A549 (cell line): ENCODE results near the gene KLHL29. TPM values are rescaled to one million over a fixed set of nuclear protein-coding genes. Genes with fewer than 3 reads are reported as not detected.

Experiments
- ATAC-seq, 2 experiments: fragments of 200-7000 bp in 1 of 2; fragments of >200 bp in 1 of 2; cut with Nextera tagmentation in 1 of 2; cut with Tn5 transposase in 1 of 2; 3 replicates each; pipeline versions ENCODE4 v1.8.0 to v1.9.1; 2018 to 2020; ENCODE audit warnings: mild to moderate bottlenecking in 1 of 2, moderate library complexity in 1 of 2
- CTCF ChIA-PET: fragments of 300-600 bp; sonication (Branson Sonifier 250); formaldehyde crosslinking; extraction: SDS; loops from one replicate; lab custom pipeline; 2021; ENCODE audit warnings: antibody characterized with exemption, inconsistent platforms; lab: Yijun Ruan, JAX
- POLR2A ChIA-PET: fragments of 350-600 bp; formaldehyde crosslinking; extraction: SDS; loops from one replicate; lab custom pipeline; 2021; ENCODE audit warnings: antibody characterized with exemption, inconsistent platforms; lab: Yijun Ruan, JAX
- DNase-seq, 2 experiments: peaks; one replicate each; pipeline versions ENCODE4 v3.0.0 to v3.0.0-alpha.2; 2011 to 2016; ENCODE audit warnings: low read depth in 1 of 2, low spot score in 1 of 2
- FAIRE-seq: peaks from 2 replicates; lab custom pipeline; 2011; peaks lifted over from hg19 to GRCh38; lab: Jason Lieb, UNC
- H3K27ac ChIP-seq, 2 experiments: fragments of >200 bp; sonication (Bioruptor Twin); formaldehyde crosslinking; 3 replicates each; pipeline ENCODE4 v1.5.1; 2016 to 2017
- H3K4me1 ChIP-seq: fragments of >200 bp; sonication (Bioruptor Twin); formaldehyde crosslinking; 3 replicates; pipeline ENCODE4 v1.6.1; 2016
- H3K4me2 ChIP-seq: fragments of >200 bp; sonication (Bioruptor Twin); formaldehyde crosslinking; 3 replicates; pipeline ENCODE4 v1.6.1; 2016
- H3K4me3 ChIP-seq: fragments of >200 bp; sonication (Bioruptor Twin); formaldehyde crosslinking; 3 replicates; pipeline ENCODE4 v1.5.1; 2016
- H3K9me3 ChIP-seq: fragments of >200 bp; sonication (Bioruptor Twin); formaldehyde crosslinking; 3 replicates; pipeline ENCODE4 v1.6.1; 2016
- CBX2 ChIP-seq: fragments of 200-600 bp; sonication (generic); IDR thresholded peaks from 2 replicates; pipeline ENCODE4 v1.6.1; 2016; ENCODE audit warnings: low read depth, mild to moderate bottlenecking, borderline replicate concordance
- CBX8 ChIP-seq: fragments of 200-600 bp; sonication (generic); IDR thresholded peaks from 2 replicates; pipeline ENCODE4 v1.6.1; 2016
- CEBPB ChIP-seq, 2 experiments: fragments of >200 bp in 1 of 2; sonication (Bioruptor Twin) in 1 of 2; formaldehyde crosslinking in 1 of 2; IDR thresholded peaks; 2 replicates each; pipeline ENCODE4 v1.6.1; 2012 to 2016
- CHD4 ChIP-seq: fragments of 200-600 bp; sonication (generic); IDR thresholded peaks from 2 replicates; pipeline ENCODE4 v1.6.1; 2016; ENCODE audit warnings: antibody characterized with exemption, mild to moderate bottlenecking, borderline replicate concordance
- EHF ChIP-seq: fragments of 250-450 bp; sonication (Bioruptor Pico); IDR thresholded peaks from 2 replicates; pipeline ENCODE4 v1.5.0; 2020; ENCODE audit warnings: mild to moderate bottlenecking
- EP300 ChIP-seq, 2 experiments: fragments of >200 bp; sonication (Bioruptor Twin); formaldehyde crosslinking; IDR thresholded peaks; 2 replicates in 1 of 2; 3 replicates in 1 of 2; pipeline ENCODE4 v1.6.1; 2016 to 2017
- FOSL2 ChIP-seq, 2 experiments: fragments of 450-650 bp in 1 of 2; fragments of >200 bp in 1 of 2; sonication (Bioruptor Twin) in 1 of 2; formaldehyde crosslinking; IDR thresholded peaks; 2 replicates each; pipeline versions ENCODE4 v1.5.0 to v1.6.1; 2016 to 2020; ENCODE audit warnings: mild to moderate bottlenecking in 1 of 2, moderate library complexity in 1 of 2
- FOXS1 ChIP-seq: fragments of 250-450 bp; sonication (Bioruptor Pico); IDR thresholded peaks from 2 replicates; pipeline ENCODE4 v1.5.0; 2020; ENCODE audit warnings: mild to moderate bottlenecking, moderate library complexity
- GATA3 ChIP-seq: IDR thresholded peaks from 2 replicates; pipeline ENCODE4 v1.6.1; 2012; ENCODE audit warnings: borderline replicate concordance
- HDAC2 ChIP-seq: fragments of 200-600 bp; sonication (generic); IDR thresholded peaks from 2 replicates; pipeline ENCODE4 v1.6.1; 2016
- HEYL ChIP-seq: fragments of 250-450 bp; sonication (Bioruptor Pico); IDR thresholded peaks from 2 replicates; pipeline ENCODE4 v1.8.0; 2021; ENCODE audit warnings: mild to moderate bottlenecking, moderate library complexity
- HMGXB4 ChIP-seq: fragments of 250-450 bp; sonication (Bioruptor Pico); IDR thresholded peaks from 2 replicates; pipeline ENCODE4 v1.5.0; 2021; ENCODE audit warnings: mild to moderate bottlenecking, moderate library complexity, borderline replicate concordance
- HOXA7 ChIP-seq: fragments of 250-450 bp; sonication (Bioruptor Pico); IDR thresholded peaks from 2 replicates; pipeline ENCODE4 v1.5.0; 2020; ENCODE audit warnings: mild to moderate bottlenecking, moderate library complexity
- HOXB13 ChIP-seq: fragments of 250-450 bp; sonication (Bioruptor Pico); IDR thresholded peaks from 2 replicates; pipeline ENCODE4 v1.5.0; 2020; ENCODE audit warnings: low read depth, mild to moderate bottlenecking, moderate library complexity
- HOXB5 ChIP-seq: fragments of 250-450 bp; sonication (Bioruptor Pico); IDR thresholded peaks from 2 replicates; pipeline ENCODE4 v1.5.0; 2020; ENCODE audit warnings: mild to moderate bottlenecking, moderate library complexity
- JUN ChIP-seq, 2 experiments: fragments of >200 bp; sonication (Bioruptor Twin); formaldehyde crosslinking; IDR thresholded peaks; 2 replicates in 1 of 2; 3 replicates in 1 of 2; pipeline ENCODE4 v1.6.1; 2016 to 2017
- KDM5A ChIP-seq: fragments of 200-600 bp; sonication (generic); IDR thresholded peaks from 2 replicates; pipeline ENCODE4 v1.6.1; 2016; ENCODE audit warnings: antibody characterized with exemption, mild to moderate bottlenecking
- MAFK ChIP-seq: fragments of 450-650 bp; IDR thresholded peaks from 2 replicates; pipeline ENCODE4 v1.6.1; 2014; ENCODE audit not compliant: partially characterized antibody
- MAZ ChIP-seq: fragments of 150-350 bp; IDR thresholded peaks from 2 replicates; pipeline ENCODE4 v1.6.1; 2014; ENCODE audit warnings: antibody characterized with exemption, low read depth, low read length, borderline replicate concordance
- MYC ChIP-seq: IDR thresholded peaks from 2 replicates; pipeline ENCODE4 v1.6.1; 2012; ENCODE audit warnings: mild to moderate bottlenecking, inconsistent platforms, low read length, improper control_type of control experiment, borderline replicate concordance
- PBX3 ChIP-seq: IDR thresholded peaks from 2 replicates; pipeline ENCODE4 v1.6.1; 2012
- PHF8 ChIP-seq: fragments of 200-600 bp; sonication (generic); IDR thresholded peaks from 2 replicates; pipeline ENCODE4 v1.6.1; 2016; ENCODE audit warnings: low read depth, mild to moderate bottlenecking, antibody characterized with exemption, moderate library complexity, borderline replicate concordance
- POLR2A ChIP-seq: IDR thresholded peaks from 2 replicates; pipeline ENCODE4 v1.6.1; 2012; ENCODE audit warnings: mild to moderate bottlenecking, low read length
- RARB ChIP-seq: fragments of 250-450 bp; sonication (Bioruptor Pico); IDR thresholded peaks from 2 replicates; pipeline ENCODE4 v1.8.0; 2021; ENCODE audit warnings: mild to moderate bottlenecking, moderate library complexity
- RCOR1 ChIP-seq: fragments of 150-350 bp; IDR thresholded peaks from 2 replicates; pipeline ENCODE4 v1.6.1; 2014; ENCODE audit warnings: antibody characterized with exemption, low read length, low read depth
- RNF2 ChIP-seq: fragments of 200-600 bp; sonication (generic); IDR thresholded peaks from 2 replicates; pipeline ENCODE4 v1.6.1; 2016; ENCODE audit warnings: low read depth, mild to moderate bottlenecking, antibody characterized with exemption, moderate library complexity, borderline replicate concordance
- SMC3 ChIP-seq: fragments of >200 bp; sonication (Bioruptor Twin); formaldehyde crosslinking; IDR thresholded peaks from 3 replicates; pipeline ENCODE4 v1.6.1; 2018; ENCODE audit warnings: inconsistent platforms
- TFCP2L1 ChIP-seq: fragments of 250-450 bp; sonication (Bioruptor Pico); IDR thresholded peaks from 2 replicates; pipeline ENCODE4 v1.5.0; 2021; ENCODE audit warnings: mild to moderate bottlenecking
- TP53 ChIP-seq: fragments of 250-450 bp; sonication (Bioruptor Pico); IDR thresholded peaks from 2 replicates; pipeline ENCODE4 v1.5.0; 2021; ENCODE audit warnings: mild to moderate bottlenecking, moderate library complexity
- USF2 ChIP-seq: fragments of 450-650 bp; IDR thresholded peaks from 2 replicates; pipeline ENCODE4 v1.6.1; 2014; ENCODE audit warnings: antibody characterized with exemption
- ZC3H11A ChIP-seq: fragments of 450-650 bp; IDR thresholded peaks from 2 replicates; pipeline ENCODE4 v1.6.1; 2014; ENCODE audit warnings: antibody characterized with exemption, mild to moderate bottlenecking
- ZSCAN20 ChIP-seq: fragments of 250-450 bp; sonication (Bioruptor Pico); IDR thresholded peaks from 2 replicates; pipeline ENCODE4 v1.8.0; 2022; ENCODE audit warnings: mild to moderate bottlenecking, moderate library complexity
- WGBS: methylation state at CpG from one replicate; pipeline ENCODE4 v1.1.6; 2017; ENCODE audit errors: missing lambda C conversion rate; 5-methylcytosine and 5-hydroxymethylcytosine counted together
- polyA plus RNA-seq, 4 experiments: library from polyadenylated mRNA; depleted of rRNA in 3 of 4; stranded (reverse); fragments of >200 nt; fragmentation: RNase III in 1 of 4; extraction: RNeasy Plus Mini Kit Qiagen cat#74134 plus additional on column Dnase treatment in 1 of 4; gene quantifications; 2 replicates in 3 of 4; 3 replicates in 1 of 4; pipeline ENCODE4 v1.2.3, GENCODE V29; 2011 to 2017

Gene KLHL29
- polyA plus RNA-seq, 2 of the 4 experiments (the other 2 are of a cell fraction), result 1.3 to 2.5 TPM

GRCh38 chr2:23696752-23697045 is 311.7 kb downstream of the KLHL29 start:
- CTCF ChIA-PET, result no interaction called here
- 88% methylated on average over 5 of the region's 5 CpGs for WGBS
- POLR2A ChIA-PET, result no interaction called here
- Histone ChIP-seq H3K4me3 (no peak overlapping the region), H3K27ac (no peak overlapping the region), H3K4me2 (no peak overlapping the region), H3K4me1 (no peaks in the 10 kb centered on the region), H3K9me3 (no peaks in the 10 kb centered on the region)
- FAIRE-seq (no peak), DNase-seq (no peak), ATAC-seq (no peak)
- TF ChIP-seq POLR2A (no peak), TFCP2L1 (CRISPR knock-in tag) (no peak), ZSCAN20 (CRISPR knock-in tag) (no peak), RARB (CRISPR knock-in tag) (no peak), EHF (CRISPR knock-in tag) (no peak), HMGXB4 (CRISPR knock-in tag) (no peak), PBX3 (no peak), HOXA7 (CRISPR knock-in tag) (no peak), SMC3 (no peak), HDAC2 (no peak), CBX2 (no peak), RCOR1 (no peak), MYC (no peak), ZC3H11A (no peak), CEBPB (IDR thresholded peaks at IDR 0.05) (no peak), EP300 (IDR thresholded peaks at IDR 0.05) (no peak), JUN (IDR thresholded peaks at IDR 0.05) (no peak), TP53 (no peak), FOXS1 (CRISPR knock-in tag) (no peak)

GRCh38 chr2:23697256-23698075 is 312.5 kb downstream of the KLHL29 start:
- no peaks in the 10 kb centered on the region for H3K4me1 ChIP-seq
- ChIA-PET CTCF (no interaction called here), POLR2A (no interaction called here)
- no peak for ATAC-seq
- FAIRE-seq, result no peak
- no peak overlapping the region for H3K27ac ChIP-seq
- H3K4me3 ChIP-seq, result no peak overlapping the region
- WGBS, result 79% methylated on average over 12 of the region's 12 CpGs
- no peaks in the 10 kb centered on the region for H3K9me3 ChIP-seq
- no peak overlapping the region for H3K4me2 ChIP-seq
- no peak for TF ChIP-seq MAFK
- no peak for TF ChIP-seq TP53
- no peak for TF ChIP-seq GATA3
- no peak for TF ChIP-seq FOSL2 (IDR thresholded peaks at IDR 0.05)
- no peak for TF ChIP-seq FOSL2 (CRISPR knock-in tag; IDR thresholded peaks at IDR 0.05)
- no peak for TF ChIP-seq FOXS1 (CRISPR knock-in tag)
- no peak for TF ChIP-seq MYC
- no peak for TF ChIP-seq PHF8
- TF ChIP-seq CHD4, result no peak
- no peak for TF ChIP-seq USF2
- no peak for TF ChIP-seq HEYL (CRISPR knock-in tag)
- TF ChIP-seq KDM5A, result no peak
- TF ChIP-seq EHF (CRISPR knock-in tag), result no peak
- no peak for TF ChIP-seq HOXB5 (CRISPR knock-in tag)
- no peak for TF ChIP-seq MAZ
- TF ChIP-seq HOXA7 (CRISPR knock-in tag), result no peak
- TF ChIP-seq HOXB13, result no peak
- no peak for TF ChIP-seq RNF2
- TF ChIP-seq CBX8, result no peak
- no peak for TF ChIP-seq SMC3
- DNase-seq, result no peak
